GM10266 (cell line): Measurements from ENCODE around the gene SLC8A3.
A peak's percentile ranks its signal among the peaks of the same experiment; 100 is the strongest.
"Not testable (repeated sequence)": the region's sequence is repeated elsewhere in the genome, so short reads cannot be mapped to it uniquely, and the experiment has no call there.

Experiments used
- DNase-seq: peaks from one replicate; pipeline ENCODE4 v3.0.0; 2012; ENCODE audit errors: extremely low spot score
- CTCF ChIP-seq: IDR thresholded peaks from 2 replicates; pipeline ENCODE4 v1.5.1; 2012; ENCODE audit warnings: mild to moderate bottlenecking, low read depth; ENCODE audit not compliant: control insufficient read depth, insufficient read depth; ENCODE audit errors: missing control alignments

SLC8A3 gene, protein sequence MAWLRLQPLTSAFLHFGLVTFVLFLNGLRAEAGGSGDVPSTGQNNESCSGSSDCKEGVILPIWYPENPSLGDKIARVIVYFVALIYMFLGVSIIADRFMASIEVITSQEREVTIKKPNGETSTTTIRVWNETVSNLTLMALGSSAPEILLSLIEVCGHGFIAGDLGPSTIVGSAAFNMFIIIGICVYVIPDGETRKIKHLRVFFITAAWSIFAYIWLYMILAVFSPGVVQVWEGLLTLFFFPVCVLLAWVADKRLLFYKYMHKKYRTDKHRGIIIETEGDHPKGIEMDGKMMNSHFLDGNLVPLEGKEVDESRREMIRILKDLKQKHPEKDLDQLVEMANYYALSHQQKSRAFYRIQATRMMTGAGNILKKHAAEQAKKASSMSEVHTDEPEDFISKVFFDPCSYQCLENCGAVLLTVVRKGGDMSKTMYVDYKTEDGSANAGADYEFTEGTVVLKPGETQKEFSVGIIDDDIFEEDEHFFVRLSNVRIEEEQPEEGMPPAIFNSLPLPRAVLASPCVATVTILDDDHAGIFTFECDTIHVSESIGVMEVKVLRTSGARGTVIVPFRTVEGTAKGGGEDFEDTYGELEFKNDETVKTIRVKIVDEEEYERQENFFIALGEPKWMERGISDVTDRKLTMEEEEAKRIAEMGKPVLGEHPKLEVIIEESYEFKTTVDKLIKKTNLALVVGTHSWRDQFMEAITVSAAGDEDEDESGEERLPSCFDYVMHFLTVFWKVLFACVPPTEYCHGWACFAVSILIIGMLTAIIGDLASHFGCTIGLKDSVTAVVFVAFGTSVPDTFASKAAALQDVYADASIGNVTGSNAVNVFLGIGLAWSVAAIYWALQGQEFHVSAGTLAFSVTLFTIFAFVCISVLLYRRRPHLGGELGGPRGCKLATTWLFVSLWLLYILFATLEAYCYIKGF

DNA sequence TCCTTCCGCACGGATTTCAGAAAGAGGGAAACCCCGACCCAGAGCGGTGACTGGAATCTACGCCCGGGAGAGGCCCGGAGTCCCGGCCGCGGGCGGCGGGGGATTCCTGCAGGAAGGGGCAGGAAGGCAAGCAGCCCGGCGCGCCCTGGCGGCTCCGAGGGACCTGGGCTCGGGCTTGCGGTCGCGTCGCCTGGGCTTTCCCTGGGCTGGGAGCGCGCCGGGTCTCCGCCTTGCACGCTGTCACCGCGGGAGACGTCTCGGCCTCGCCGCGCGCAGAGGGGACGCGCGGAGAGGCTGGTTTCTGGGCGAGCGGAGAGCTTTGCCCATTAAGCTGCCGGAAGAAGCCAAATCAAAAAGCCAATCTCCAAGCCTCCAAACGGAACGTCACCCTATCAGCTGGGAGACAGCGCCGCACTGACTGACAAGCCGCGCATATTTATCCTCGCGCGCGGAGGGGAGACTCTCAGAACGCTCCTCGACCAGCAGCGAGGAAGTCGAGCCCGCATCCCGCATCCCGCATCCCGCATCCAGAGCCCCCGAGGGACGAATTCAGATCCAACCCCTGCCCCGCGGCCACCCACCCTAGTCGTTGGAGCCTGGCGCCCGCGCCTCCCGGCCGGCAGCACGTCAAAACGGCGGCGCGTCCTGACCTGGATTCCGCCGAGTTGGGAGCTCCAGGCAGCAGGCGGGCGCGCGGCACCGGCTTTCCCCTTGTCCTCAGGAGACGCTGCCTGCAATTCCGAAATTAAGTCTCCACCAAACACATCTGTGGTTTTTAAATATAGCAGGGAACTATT is at the start of gene SLC8A3:
Gene SLC8A3 (minus strand): TSS at position 293 of the 797 bp plus-strand sequence. CDS start 20,529 bp downstream, outside the sequence.
- no peak for TF ChIP-seq CTCF
- DNase-seq = peak; percentile 70

GRCh38 chr14:70237710-70238109 is 49.0 kb upstream of the SLC8A3 start:
- TF ChIP-seq CTCF = no peak
- DNase-seq = no peak

GRCh38 chr14:70234066-70234950 is 45.6 kb upstream of the SLC8A3 start:
- DNase-seq = no peak
- no peak for TF ChIP-seq CTCF

DNA sequence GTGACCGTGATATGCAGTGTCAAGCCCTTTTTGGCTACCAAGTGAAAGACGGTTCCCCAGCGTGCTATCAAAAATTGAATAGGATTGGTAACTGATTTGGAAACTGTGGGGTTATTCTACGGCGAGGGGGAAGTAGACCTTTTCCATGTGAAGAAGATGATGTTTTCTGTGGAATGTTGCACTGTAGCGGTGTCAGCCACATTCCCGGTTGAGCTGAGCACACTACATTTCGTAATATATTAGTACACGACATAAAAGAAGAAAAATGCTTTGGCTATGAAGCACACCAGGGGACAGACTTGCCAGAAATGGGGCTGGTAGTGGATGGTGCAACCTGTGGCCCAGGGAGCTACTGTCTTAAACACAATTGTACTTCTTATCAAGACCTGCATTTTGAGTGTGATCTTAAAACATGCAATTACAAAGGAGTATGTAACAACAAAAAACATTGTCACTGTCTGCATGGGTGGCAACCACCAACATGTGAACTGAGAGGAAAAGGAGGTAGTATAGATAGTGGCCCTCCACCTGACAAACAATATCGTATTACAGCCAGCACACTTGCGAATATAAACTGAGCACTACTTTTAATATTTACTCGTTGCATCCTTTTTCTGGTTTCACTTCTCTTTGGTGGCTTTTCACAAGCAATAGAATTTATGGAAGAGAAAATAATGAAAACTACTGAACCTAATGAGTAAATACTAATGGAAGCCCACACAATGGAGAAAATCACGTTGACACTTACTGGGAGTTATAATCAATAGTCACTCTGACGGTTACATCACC is 43.2 kb upstream of the SLC8A3 start:
- not testable (repeated sequence) for DNase-seq

DNA sequence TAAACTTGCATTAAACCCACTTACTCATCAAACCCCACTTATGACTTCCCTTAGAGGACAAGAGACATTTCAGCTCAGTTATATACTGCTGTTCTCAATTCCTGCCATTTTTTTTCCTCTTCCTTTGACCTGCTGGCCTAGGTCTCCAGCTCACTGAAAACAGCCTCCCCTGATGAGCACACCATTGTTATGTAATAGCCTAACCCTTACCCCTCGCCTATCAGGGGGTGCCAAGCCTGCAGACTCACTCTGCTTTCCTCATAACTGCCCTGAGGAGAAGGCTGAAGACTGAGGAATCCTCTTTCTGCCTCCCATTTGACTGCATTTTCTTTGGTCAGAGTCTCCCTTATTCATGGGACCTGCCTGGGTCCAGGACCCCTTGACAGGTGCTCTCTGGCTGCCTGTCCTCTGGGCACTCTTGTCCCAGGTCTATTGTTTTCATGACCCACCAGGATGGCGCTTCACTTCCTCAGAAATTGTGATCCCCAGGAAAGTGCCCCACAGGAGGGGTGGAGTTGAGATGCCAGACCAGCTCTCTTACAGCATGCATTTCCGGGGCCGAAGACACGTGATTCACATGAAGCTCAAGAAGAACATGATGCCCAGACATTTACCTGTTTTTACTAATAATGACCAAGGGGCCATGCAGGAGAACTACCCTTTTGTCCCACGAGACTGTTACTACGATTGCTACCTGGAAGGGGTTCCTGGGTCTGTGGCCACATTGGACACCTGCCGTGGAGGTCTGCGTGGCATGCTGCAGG is 41.3 kb upstream of the SLC8A3 start:
- DNase-seq = not testable (repeated sequence)

- DNase-seq = no peak
- no peak for TF ChIP-seq CTCF
These were observed 25.1 kb upstream of the SLC8A3 start for GRCh38 chr14:70213721-70214282.
